Upper lobe of right lung (tissue), 1 donor: Measurements from ENCODE around the gene NRP1. TPM values are rescaled to one million over a fixed set of nuclear protein-coding genes. Genes with fewer than 3 reads are reported as not detected.

Source experiments
- ATAC-seq: fragments of 200-7000 bp; cut with Tn5 transposase; one replicate; pipeline ENCODE4 v1.9.1; 2020; ENCODE audit warnings: mild to moderate bottlenecking, moderate library complexity
- DNase-seq: peaks from one replicate; pipeline ENCODE4 v3.0.0-alpha.2; 2020
- H3K27ac ChIP-seq: fragments of 200-600 bp; one replicate; pipeline ENCODE4 v1.8.0; 2022
- H3K27me3 ChIP-seq: fragments of 200-600 bp; one replicate; pipeline ENCODE4 v1.8.0; 2022; ENCODE audit warnings: mild to moderate bottlenecking
- H3K36me3 ChIP-seq: fragments of 200-600 bp; one replicate; pipeline ENCODE4 v1.8.0; 2022
- H3K4me1 ChIP-seq: fragments of 200-600 bp; one replicate; pipeline ENCODE4 v1.8.0; 2022
- H3K4me3 ChIP-seq: fragments of 200-600 bp; one replicate; pipeline ENCODE4 v1.8.0; 2022; ENCODE audit warnings: mild to moderate bottlenecking
- H3K9me3 ChIP-seq: fragments of 200-600 bp; one replicate; pipeline ENCODE4 v1.8.0; 2022
- intact Hi-C: fragments of 100-400 bp; cut with DNase I; formaldehyde crosslinking; loops from one replicate; pipeline ENCODE4 v1.11.0; 2022
- total RNA-seq: library from RNA; stranded (reverse); fragmentation: NEBNext Ultra II Directional; extraction: Animal tissue kit (Norgen Biotek cat#: 25700); gene quantifications from one replicate; pipeline ENCODE4 v1.2.1, GENCODE V29; 2021
- TF ChIP-seq, protein P1 (sequence below): fragments of 200-600 bp; IDR thresholded peaks from one replicate; pipeline ENCODE4 v1.8.0; 2022; ENCODE audit warnings: antibody characterized with exemption
- donor health status: DM: no; HTN: yes; CAD: no; lungs with severe emphysema.

Gene NRP1
- total RNA-seq, 1 donor from 2014 or later: 139 TPM

DNA sequence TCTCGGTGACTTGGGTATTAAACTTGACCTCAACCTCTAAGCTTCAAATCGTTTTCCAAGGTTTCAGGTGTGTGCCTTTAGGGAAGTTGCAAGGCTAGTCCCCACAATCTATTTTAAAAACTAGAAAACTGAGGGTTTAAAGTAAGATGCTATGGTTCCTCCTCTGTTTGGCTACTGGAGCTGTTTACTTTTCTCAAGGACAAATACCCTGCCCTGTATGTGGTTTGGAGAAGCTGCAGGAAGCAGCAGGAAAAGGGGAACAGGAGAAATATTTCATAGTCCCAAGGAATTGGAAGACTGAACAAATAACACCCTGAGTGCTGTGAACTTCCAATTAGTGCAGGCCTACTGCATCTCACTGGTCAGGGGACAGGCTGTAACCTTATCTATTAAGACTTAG lies 135.9 kb downstream of the NRP1 start:
- ATAC-seq (no peak), DNase-seq (no peak)
- Histone ChIP-seq H3K4me1 (peaks cover 41% of the 10 kb centered on the region), H3K4me3 (no peak overlapping the region), H3K36me3 (peaks cover 47% of the 10 kb centered on the region), H3K27ac (peak overlapping the region; percentile 9), H3K9me3 (no peaks in the 10 kb centered on the region), H3K27me3 (no peaks in the 10 kb centered on the region)
- TF ChIP-seq, protein P1, sequence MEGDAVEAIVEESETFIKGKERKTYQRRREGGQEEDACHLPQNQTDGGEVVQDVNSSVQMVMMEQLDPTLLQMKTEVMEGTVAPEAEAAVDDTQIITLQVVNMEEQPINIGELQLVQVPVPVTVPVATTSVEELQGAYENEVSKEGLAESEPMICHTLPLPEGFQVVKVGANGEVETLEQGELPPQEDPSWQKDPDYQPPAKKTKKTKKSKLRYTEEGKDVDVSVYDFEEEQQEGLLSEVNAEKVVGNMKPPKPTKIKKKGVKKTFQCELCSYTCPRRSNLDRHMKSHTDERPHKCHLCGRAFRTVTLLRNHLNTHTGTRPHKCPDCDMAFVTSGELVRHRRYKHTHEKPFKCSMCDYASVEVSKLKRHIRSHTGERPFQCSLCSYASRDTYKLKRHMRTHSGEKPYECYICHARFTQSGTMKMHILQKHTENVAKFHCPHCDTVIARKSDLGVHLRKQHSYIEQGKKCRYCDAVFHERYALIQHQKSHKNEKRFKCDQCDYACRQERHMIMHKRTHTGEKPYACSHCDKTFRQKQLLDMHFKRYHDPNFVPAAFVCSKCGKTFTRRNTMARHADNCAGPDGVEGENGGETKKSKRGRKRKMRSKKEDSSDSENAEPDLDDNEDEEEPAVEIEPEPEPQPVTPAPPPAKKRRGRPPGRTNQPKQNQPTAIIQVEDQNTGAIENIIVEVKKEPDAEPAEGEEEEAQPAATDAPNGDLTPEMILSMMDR: no peak
- intact Hi-C loops: loop anchor here (10.0 kb wide), 1 partner anchor 1436 kb away; no protein-coding TSS in a partner anchor

DNA sequence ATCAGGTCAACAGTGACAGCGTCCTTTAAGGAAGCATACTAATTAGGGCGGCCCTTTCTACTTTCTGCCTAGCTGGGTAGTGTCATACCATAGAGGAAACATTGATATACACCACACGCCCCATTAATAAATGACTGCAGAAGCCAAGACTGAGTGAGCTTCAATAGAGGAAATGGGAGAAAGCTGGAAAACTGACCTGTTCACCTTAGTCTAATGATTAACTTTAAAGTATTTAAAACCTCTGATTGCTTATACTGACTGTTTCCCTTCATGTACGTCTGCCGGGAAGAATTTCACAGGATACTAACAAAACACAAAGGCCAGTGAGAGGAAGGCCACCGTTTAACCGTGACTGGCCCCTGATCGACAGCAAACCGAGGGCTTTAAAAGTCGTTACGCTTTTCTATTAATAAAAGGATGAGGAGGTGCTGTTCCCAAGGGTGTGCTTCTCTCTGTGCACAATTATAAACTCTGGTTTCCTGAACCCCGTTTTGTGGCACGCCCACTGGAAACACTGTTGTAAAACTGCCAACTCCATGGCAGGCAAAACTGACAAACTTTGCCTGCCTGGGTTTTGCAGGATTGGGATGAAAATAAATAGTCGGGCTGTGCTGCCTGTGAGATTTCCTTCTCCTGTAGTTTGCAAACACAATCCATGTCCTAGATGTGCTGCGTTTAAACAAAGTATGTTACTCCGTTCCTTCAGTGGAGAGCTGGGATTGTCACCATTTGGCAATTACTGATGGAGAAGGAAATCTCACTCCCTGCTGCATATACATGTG lies 137.6 kb downstream of the NRP1 start:
- Histone ChIP-seq H3K36me3 (peaks cover 36% of the 10 kb centered on the region), H3K27me3 (no peaks in the 10 kb centered on the region), H3K9me3 (no peaks in the 10 kb centered on the region), H3K4me3 (peak overlapping the region; percentile 6), H3K27ac (peak overlapping the region; percentile 55), H3K4me1 (peaks cover 49% of the 10 kb centered on the region)
- ATAC-seq: peak; percentile 58
- intact Hi-C loops: loop anchor here (10.0 kb wide), 1 partner anchor 1438 kb away; no protein-coding TSS in a partner anchor
- no peak for DNase-seq
- TF ChIP-seq, protein P1: no peak

DNA sequence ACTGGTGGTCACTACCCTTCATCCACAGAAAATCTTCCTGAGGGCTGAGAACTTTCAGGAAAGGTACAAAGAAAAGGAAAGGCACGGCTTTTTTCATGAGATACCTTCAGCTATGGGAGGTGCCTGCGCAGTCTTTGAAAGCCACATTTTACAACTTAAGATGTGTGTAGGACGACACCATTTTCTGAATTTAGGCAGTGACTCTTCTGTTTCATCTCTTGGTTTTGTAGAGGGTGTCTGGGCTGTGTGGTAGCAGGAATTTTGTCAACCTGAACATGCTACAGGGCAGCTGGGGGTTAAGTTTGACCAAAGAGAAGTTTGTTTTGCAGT lies 138.1 kb downstream of the NRP1 start:
- ATAC-seq: no peak
- peaks cover 33% of the 10 kb centered on the region for H3K36me3 ChIP-seq
- no peak for DNase-seq
- TF ChIP-seq, protein P1: no peak
- H3K9me3 ChIP-seq: no peaks in the 10 kb centered on the region
- intact Hi-C loops: loop anchor here (10.0 kb wide), 1 partner anchor 1438 kb away; no protein-coding TSS in a partner anchor
- no peak overlapping the region for H3K4me3 ChIP-seq
- H3K4me1 ChIP-seq: peaks cover 49% of the 10 kb centered on the region
- peak overlapping the region; percentile 55 for H3K27ac ChIP-seq
- no peaks in the 10 kb centered on the region for H3K27me3 ChIP-seq

DNA sequence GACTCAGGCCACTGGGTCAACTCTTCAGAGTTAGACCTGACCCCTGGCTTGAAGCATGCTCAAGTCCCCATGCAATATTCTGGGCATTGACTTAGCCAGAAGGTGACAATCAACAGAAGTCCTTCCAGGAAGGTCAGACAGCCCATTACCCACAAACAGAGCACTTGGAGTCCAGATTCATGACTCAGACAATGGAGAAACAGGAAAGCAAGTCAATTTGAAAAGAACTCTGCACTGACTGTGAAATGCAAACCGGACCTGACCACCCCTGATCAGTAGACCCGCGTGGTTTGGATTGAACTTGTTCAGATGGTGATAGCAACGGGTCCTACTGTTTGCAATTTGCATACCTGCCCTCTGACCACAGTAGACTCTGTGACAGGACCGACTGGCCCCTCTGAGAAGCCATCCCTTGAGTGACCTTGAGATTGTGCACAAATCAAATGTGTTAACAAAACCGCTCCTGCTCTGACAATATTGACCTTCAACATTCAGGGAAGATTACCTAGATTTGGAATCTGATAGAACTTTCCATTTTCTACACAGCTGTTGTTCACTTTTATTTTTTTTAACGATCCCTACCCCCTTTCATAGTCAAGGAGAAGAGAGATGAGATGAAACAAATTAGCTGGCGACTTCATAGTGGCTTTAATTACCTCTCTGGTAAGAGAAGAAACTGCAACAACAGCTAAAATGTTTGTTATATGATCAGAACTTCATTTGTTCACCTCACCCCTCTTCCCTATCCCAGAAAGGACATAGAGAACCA lies 138.7 kb downstream of the NRP1 start:
- intact Hi-C loops: loop anchor here (10.0 kb wide), 1 partner anchor 1439 kb away; no protein-coding TSS in a partner anchor
- no peaks in the 10 kb centered on the region for H3K27me3 ChIP-seq
- peaks cover 49% of the 10 kb centered on the region for H3K4me1 ChIP-seq
- H3K9me3 ChIP-seq: no peaks in the 10 kb centered on the region
- DNase-seq: no peak
- H3K27ac ChIP-seq: peak overlapping the region; percentile 55
- H3K36me3 ChIP-seq: peaks cover 33% of the 10 kb centered on the region
- TF ChIP-seq, protein P1: no peak
- H3K4me3 ChIP-seq: no peak overlapping the region
- no peak for ATAC-seq

DNA sequence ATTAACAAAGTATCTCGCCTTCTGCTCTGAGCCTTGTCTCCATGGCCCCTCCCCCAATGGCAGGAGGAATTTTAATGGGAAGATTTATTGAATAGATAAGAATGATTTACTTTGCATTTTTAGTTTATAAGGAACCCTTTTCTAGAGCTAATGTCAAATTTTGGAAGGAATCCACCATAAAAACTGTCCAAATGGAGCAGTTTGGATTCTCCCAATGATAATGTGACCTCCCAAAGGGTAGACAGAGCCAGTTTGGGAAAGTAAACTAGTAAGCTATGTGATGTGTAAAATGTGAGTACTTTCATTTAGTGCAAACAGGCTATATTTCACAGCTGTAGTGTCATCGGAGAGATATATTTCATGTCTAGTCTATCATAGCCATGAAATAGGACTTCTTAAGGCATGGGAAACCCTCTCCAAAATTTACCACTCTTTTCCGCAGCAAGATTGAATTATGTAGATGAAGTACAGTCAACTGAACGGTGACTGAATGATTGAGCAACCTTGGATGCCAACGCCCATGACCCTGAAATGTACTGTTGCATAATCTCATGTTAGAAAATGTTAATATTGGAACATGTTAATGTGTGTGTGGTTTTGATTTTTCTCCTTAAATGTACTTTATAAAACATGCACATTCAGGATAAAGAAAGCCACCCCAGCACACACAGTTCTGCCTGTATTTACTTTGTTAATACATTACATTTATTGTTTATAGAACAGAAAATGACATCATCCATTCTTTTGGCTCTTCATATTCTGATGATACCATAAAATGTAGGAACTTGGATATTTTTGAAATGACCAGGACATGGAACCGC lies 140.6 kb downstream of the NRP1 start:
- TF ChIP-seq, protein P1: no peak
- H3K9me3 ChIP-seq: no peaks in the 10 kb centered on the region
- H3K27me3 ChIP-seq: no peaks in the 10 kb centered on the region
- ATAC-seq (peak; percentile 57), DNase-seq (no peak)
- no peak overlapping the region for H3K4me3 ChIP-seq
- H3K4me1 ChIP-seq: peaks cover 47% of the 10 kb centered on the region
- peak overlapping the region; percentile 39 for H3K27ac ChIP-seq
- intact Hi-C loops: loop anchor here (10.0 kb wide), 1 partner anchor 1441 kb away; no protein-coding TSS in a partner anchor
- H3K36me3 ChIP-seq: peaks cover 28% of the 10 kb centered on the region
